IPS-15b (cell line): Measurements from ENCODE around the gene PTPRJ.

Experiments used
- H3K27me3 ChIP-seq: one replicate; pipeline ENCODE4 v1.6.1; 2013; ENCODE audit warnings: low read length; ENCODE audit not compliant: control insufficient read depth, insufficient read depth
- H3K36me3 ChIP-seq: one replicate; pipeline ENCODE4 v1.6.1; 2013; ENCODE audit warnings: low read length; ENCODE audit not compliant: control insufficient read depth, insufficient read depth
- H3K4me1 ChIP-seq: one replicate; pipeline ENCODE4 v1.6.1; 2013; ENCODE audit warnings: mild to moderate bottlenecking, low read length; ENCODE audit not compliant: control insufficient read depth, insufficient read depth
- H3K4me3 ChIP-seq: one replicate; pipeline ENCODE4 v1.5.1; 2013; ENCODE audit warnings: low read depth, low read length
- H3K9ac ChIP-seq: one replicate; pipeline ENCODE4 v1.6.1; 2013; ENCODE audit warnings: low read depth, mild to moderate bottlenecking, low read length
- H3K9me3 ChIP-seq: one replicate; pipeline ENCODE4 v1.6.1; 2013; ENCODE audit warnings: mild to moderate bottlenecking, low read length; ENCODE audit not compliant: control insufficient read depth, insufficient read depth

Gene PTPRJ

DNA sequence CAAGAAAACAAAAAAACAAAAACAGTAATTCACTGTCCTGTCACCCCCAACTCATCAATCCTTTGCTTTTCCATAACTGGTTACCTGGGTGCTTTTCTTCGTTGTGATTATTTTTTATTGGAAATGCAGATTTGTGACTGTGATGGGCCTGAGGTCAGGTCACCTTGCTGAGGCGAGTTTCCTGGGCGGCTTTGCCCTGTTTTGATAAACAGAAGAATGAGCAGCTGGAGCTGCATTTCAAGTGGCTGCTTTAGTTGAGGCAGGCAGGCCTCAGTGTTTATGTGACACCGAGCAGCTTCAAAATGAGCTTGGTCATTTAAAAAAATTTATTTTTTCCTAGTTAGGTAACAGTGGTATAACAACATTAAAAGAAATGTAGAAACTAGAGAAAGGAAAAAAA is 22.2 kb downstream of the PTPRJ start:
- H3K4me1 ChIP-seq = peaks cover 13% of the 10 kb centered on the region
- no peaks in the 10 kb centered on the region for H3K9me3 ChIP-seq
- no peaks in the 10 kb centered on the region for H3K36me3 ChIP-seq
- no peak overlapping the region for H3K4me3 ChIP-seq
- no peaks in the 10 kb centered on the region for H3K27me3 ChIP-seq
- no peak overlapping the region for H3K9ac ChIP-seq

DNA sequence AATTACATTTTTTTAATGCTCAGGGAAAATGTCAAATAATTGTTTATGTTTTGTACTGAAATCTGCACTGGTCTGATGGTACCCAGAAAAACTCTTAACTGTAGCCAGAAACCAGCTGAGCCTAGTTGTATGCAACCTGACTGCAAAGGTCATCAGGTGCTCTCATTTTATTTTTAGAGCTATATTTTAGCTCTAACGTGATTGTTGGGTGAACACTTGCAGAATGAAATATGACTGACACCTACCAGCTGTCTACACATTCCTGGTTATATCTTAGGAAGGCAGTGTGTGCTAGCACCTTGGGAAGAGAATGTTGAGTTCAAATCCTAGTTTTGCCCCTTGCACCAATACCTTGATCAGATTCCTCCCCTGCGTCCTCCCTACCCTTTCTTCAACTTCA is 23.6 kb downstream of the PTPRJ start:
- Histone ChIP-seq H3K9ac (no peak overlapping the region), H3K4me1 (peaks cover 10% of the 10 kb centered on the region)

DNA sequence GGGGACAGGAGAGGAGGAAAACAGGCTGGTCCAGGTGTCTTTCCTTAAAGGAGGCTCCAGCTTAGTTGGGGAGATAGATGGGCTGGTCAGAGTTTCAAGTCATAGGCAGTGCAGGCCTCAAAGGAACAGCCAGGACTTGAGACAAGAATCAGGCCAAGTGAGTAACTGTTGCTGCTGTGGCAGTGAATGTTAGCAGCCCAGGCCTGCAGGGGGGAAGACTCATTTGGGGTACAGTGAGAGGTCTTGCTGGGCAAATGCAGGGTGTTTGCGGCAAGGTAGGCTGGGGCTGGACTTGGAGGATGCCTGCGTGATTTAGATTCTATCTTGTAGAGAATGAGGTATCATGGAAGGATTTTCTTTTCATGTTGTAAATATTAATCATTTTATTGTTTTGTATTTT is 24.1 kb downstream of the PTPRJ start:
- Histone ChIP-seq H3K9ac (no peak overlapping the region), H3K4me1 (peaks cover 10% of the 10 kb centered on the region)

More for the DNA sequence above, 23.6 kb downstream of the PTPRJ start:
- Histone ChIP-seq H3K27me3 (no peaks in the 10 kb centered on the region), H3K4me3 (no peak overlapping the region), H3K9me3 (no peaks in the 10 kb centered on the region), H3K36me3 (no peaks in the 10 kb centered on the region)

DNA sequence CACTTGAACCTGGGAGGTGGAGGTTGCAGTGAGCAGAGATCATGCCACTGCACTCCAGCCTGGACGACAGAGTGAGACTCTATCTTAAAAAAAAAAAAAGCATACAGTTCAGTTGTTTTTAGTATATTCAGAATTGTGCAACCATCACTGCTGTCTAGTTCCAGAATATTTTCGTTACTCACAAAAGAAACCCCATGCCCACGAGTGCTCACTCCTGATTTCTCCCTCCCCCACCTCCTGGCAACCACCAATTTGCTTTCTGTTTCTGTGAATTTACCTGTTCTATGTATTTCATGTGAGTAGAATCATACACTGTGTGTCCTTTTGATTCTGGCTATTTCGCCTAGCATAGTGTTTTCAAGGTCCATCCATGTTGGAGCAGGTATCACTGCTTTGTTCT is 24.8 kb downstream of the PTPRJ start:
- Histone ChIP-seq H3K9ac (no peak overlapping the region), H3K4me3 (no peak overlapping the region), H3K36me3 (no peaks in the 10 kb centered on the region), H3K4me1 (peaks cover 10% of the 10 kb centered on the region), H3K27me3 (no peaks in the 10 kb centered on the region), H3K9me3 (no peaks in the 10 kb centered on the region)

More for the DNA sequence above, 24.1 kb downstream of the PTPRJ start:
- Histone ChIP-seq H3K36me3 (no peaks in the 10 kb centered on the region), H3K9me3 (no peaks in the 10 kb centered on the region), H3K27me3 (no peaks in the 10 kb centered on the region), H3K4me3 (no peak overlapping the region)

DNA sequence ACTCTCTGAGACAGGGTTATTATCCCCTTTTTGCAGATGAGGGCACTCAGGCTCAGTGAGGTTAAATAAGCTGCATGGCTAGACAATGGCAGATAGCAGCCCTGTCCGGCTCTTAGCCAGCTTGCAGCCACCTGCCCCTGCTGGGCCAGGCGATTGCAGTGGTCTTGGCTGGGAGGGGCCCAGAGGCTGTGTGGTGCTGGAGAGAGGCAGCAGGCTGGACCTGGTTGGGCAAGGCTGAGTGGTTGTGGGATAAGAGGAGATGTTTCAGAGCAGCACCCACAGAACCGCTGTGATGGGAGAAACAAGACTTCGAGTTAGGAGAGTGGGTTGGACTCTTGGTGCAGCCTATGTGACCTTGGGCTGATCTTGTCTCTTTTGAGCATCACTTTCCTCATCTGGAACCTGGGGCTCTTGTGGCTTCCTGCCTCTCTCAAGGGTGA is 25.5 kb downstream of the PTPRJ start:
- Histone ChIP-seq H3K9ac (no peak overlapping the region), H3K9me3 (no peaks in the 10 kb centered on the region), H3K4me1 (peaks cover 10% of the 10 kb centered on the region), H3K36me3 (no peaks in the 10 kb centered on the region), H3K27me3 (no peaks in the 10 kb centered on the region), H3K4me3 (no peak overlapping the region)

DNA sequence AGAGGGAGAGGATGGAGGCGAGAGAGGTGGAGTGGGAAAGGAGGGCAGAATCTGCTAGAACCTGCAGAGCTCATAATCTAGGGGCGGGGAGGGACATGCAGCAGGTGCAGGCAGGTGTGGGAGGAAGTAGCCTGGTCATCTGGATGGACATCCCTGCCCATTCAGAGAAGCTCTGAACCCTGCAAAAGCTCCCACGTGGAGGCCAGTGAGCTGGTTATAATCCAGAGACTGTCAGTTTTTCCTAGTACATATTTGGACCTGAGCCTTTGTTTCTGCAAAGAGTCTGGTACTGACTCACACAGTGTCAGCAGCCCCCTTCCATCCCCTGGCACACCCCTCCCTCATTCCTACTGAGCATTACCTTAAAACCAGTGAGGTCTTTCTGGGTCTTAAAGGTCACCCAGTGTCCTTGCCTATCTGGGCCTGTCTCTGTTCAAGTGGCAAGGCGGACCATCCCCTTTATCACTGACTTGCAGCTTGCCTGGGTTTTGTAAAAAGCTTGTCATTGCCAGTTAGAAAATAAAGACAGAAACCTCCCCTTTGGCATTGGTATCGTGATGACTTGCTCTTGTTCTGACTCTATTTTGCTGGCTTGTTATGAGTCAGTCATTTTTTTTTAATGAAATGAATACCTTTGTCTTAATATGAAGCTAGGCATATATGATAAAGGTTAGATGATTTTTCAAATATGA is 26.1 kb downstream of the PTPRJ start:
- H3K36me3 ChIP-seq = no peaks in the 10 kb centered on the region
- no peaks in the 10 kb centered on the region for H3K27me3 ChIP-seq
- H3K9me3 ChIP-seq = no peaks in the 10 kb centered on the region
- H3K4me1 ChIP-seq = peaks cover 10% of the 10 kb centered on the region
- H3K9ac ChIP-seq = no peak overlapping the region
- no peak overlapping the region for H3K4me3 ChIP-seq

DNA sequence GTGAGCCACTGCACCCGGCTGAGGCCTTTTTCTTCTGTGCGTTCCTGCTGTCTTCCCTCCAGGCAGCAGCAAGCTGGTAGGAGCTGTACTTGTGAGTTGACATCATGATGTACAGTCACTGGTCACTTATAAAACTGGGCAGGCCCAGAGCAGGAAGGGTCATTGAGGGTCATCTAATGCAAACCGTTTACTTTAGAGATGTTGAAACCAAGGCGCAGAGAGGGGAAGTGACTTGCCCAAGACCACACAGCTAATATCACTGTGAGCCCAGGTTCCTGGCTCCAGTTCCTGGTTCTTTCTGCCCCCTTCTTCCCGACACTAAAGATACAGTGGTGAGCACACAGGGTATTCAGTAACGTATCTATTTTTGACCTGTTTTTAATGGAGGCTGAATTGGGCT is 27.3 kb downstream of the PTPRJ start:
- Histone ChIP-seq H3K4me1 (peaks cover 8% of the 10 kb centered on the region), H3K9me3 (no peaks in the 10 kb centered on the region), H3K4me3 (no peak overlapping the region), H3K27me3 (no peaks in the 10 kb centered on the region), H3K36me3 (no peaks in the 10 kb centered on the region), H3K9ac (no peak overlapping the region)

DNA sequence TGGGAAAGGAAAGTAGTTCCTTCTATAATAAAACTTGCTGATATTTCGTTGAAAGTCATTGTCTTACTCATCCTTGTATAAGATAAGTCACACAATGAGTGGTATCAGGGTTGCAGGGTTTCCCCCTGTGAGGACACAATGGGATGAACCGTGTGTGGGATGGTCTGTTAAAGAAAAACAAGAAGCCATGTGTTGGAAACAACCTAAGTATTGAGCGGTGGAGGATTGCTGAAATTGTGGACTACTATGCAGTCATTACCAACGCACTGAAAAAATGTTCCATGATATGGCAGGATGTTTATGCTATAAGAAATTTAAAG is 28.6 kb downstream of the PTPRJ start:
- Histone ChIP-seq H3K36me3 (no peaks in the 10 kb centered on the region), H3K9ac (no peak overlapping the region), H3K4me1 (peaks cover 7% of the 10 kb centered on the region), H3K9me3 (no peaks in the 10 kb centered on the region), H3K4me3 (no peak overlapping the region), H3K27me3 (no peaks in the 10 kb centered on the region)

DNA sequence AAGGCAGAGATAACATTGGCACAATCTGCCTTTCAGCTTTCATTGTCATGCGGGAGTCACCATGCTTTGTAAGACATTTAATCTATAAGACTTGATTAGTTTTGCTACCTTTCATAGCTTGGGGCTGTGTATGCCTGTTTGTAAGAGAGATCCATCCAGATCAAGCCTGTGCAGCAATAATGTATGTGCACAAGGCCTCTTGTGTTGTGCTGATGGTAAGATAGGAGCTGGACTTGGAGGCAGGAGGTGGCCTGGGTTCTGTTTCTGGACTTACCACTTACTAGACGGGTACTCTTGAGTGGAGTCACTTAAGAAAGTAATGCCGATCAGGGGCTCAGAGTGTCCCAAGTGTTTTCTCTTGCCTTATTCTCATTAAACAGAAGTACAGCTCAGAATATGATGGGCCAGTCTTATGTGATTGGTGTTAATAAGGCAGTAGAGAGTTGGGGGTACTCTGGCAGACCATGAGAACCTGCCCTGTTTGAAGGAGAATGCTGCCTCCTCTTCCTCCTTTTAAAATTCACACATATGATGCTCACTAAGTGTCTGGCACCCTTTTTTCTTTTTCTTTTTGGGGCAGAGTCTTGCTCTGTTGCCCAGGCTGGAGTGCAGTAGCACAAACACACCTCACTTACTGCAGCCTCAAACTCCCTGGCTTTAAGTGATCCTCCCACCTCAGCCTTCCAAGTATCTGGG is 30.9 kb downstream of the PTPRJ start:
- Histone ChIP-seq H3K4me1 (no peaks in the 10 kb centered on the region), H3K36me3 (no peaks in the 10 kb centered on the region), H3K27me3 (no peaks in the 10 kb centered on the region), H3K9me3 (no peaks in the 10 kb centered on the region), H3K4me3 (no peak overlapping the region), H3K9ac (no peak overlapping the region)

DNA sequence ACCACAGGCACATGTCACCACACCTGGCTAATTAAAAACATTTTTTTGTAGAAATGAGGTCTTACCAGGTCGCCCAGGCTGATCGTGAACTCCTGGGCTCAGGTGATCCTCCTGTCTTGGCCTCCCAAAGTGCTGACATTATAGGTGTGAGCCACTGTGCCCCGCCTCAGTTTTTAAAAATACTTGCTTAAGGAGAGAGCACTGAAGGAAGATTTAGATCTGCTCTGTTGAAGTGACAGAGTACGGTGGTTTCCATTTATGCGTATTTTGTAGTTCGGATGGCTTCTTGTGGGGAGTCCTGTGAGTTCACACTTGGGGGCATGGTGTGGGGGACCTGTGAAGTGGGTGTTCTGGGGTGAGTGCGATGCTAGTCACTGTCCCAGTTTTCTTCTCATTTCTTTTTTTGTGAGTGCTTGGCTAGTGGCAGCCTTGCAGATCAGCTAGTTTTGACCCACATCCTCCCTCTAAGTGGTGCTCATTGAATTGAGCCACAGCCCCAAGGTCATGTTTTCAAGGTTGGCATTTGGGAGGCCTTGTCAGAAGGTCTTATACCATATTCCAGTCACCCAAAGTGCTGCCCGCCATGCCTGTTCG is 31.5 kb downstream of the PTPRJ start:
- Histone ChIP-seq H3K4me3 (no peak overlapping the region), H3K4me1 (no peaks in the 10 kb centered on the region), H3K27me3 (no peaks in the 10 kb centered on the region), H3K36me3 (no peaks in the 10 kb centered on the region), H3K9ac (no peak overlapping the region), H3K9me3 (no peaks in the 10 kb centered on the region)

DNA sequence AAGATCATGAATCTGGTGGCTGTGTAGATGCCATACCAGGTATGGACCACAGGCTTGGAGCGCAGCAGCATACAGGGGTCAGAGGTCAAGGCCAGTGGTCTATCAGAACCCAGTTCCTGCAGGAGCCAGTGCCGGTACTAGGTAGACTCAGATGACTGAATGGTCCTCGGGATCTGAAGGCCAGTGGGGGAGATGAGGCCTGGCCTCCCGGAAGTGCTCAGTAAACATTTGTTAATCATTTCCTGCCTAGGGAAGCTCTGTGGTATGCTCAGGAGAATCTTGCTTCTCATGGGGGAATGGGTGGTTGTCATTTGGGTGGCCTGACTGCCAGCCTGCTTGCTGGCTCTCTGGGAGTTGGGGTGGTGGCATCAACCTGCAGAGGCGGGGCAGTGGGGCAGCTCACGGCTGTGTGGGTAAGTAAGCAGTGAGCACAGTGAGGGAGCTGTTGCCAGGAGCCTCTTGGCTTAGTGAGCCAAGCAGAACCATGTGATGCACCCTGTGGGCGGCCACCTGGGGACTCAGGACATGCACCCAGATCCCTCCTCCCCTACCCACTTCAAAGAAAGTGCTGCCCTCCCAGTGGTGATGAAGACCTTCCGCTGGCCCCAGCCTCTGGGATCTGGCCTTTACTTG is 33.0 kb downstream of the PTPRJ start:
- H3K9ac ChIP-seq = no peak overlapping the region
- H3K36me3 ChIP-seq = no peaks in the 10 kb centered on the region
- H3K4me3 ChIP-seq = no peak overlapping the region
- no peaks in the 10 kb centered on the region for H3K27me3 ChIP-seq
- H3K9me3 ChIP-seq = no peaks in the 10 kb centered on the region
- H3K4me1 ChIP-seq = peaks cover 6% of the 10 kb centered on the region

DNA sequence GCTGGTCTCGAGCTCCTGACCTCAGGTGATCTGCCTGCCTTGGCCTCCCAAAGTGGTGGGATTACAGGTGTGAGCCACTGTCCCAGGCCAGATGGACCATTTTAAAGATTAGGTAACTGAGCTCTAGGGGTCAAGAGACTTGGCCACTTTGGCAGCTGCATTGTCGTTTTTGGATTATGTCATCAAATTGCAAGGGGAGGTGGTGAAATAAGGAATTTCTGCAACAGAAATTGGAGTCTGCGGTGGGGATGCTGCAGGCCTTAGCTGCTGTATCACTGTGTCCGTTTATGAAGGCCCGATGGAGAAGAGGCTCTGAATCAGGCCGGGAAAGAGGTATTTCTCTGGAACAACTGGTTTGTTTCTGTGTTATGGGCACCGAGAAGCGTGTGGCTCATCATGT is 34.6 kb downstream of the PTPRJ start:
- Histone ChIP-seq H3K9ac (no peak overlapping the region), H3K4me1 (peaks cover 6% of the 10 kb centered on the region)

More for the DNA sequence above, 34.6 kb downstream of the PTPRJ start:
- H3K4me3 ChIP-seq = no peak overlapping the region
- H3K36me3 ChIP-seq = no peaks in the 10 kb centered on the region
- H3K9me3 ChIP-seq = no peaks in the 10 kb centered on the region
- H3K27me3 ChIP-seq = no peaks in the 10 kb centered on the region
